ENCODE measurements around the gene ATP1A2.

Gene ATP1A2

DNA sequence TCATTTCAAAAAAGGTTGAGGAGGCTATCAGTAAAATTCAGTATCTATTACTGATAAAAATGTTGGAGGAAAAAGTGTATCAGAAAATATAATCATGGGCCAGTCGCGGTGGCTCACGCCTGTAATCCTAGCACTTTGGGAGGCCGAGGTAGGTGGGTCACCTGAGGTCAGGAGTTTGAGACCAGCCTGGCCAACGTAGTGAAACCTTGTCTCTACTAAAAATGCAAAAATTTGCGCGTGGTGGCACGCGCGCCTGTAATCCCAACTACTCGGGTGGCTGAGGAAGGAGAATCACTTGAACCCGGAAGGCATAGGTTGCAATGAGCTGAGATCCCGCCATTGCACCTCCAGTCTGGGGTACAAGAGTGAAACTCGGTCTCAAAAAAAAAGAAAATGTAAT, 30.5 kb downstream of the ATP1A2 start:
- DNase-seq (ENCODE audit: low read depth), result no peak

- no peak for DNase-seq (ENCODE audit: low read depth)
Observed at GRCh38 chr1:160148121-160148520, 32.6 kb downstream of the ATP1A2 start.

GRCh38 chr1:160149233-160149632, 33.7 kb downstream of the ATP1A2 start:
- no peak for DNase-seq (ENCODE audit: low read depth)

DNA sequence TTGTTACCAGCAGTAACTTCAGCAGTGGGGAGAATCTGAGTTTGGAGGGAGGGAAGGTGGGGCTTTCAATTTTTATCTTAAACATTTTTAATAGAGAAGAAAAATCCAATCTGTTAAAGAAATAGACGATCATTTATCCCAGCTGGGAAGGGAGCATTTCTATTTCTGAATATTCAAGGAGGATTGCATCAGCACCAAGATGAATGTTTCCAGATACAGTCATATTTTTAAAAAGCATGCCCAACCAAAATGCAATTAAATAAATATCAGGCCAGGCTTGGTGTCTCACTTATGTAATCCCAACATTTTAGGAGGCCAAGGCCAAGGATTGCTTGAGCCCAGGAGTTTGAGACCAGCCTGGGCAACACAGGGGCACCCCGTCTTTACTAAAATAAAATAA, 34.2 kb downstream of the ATP1A2 start:
- no peak for DNase-seq (ENCODE audit: low read depth)

GRCh38 chr1:160151303-160151702, 35.7 kb downstream of the ATP1A2 start, which contains the start of gene ATP1A4:
Gene ATP1A4 (plus strand): TSS chr1:160151603. CDS start chr1:160152041, 438 bp downstream.
- DNase-seq (ENCODE audit: low read depth), result no peak

GRCh38 chr1:160154790-160155189, 39.2 kb downstream of the ATP1A2 start:
- DNase-seq (ENCODE audit: low read depth), result no peak

- no peak for DNase-seq (ENCODE audit: low read depth)
Observed at GRCh38 chr1:160156361-160156760, 40.8 kb downstream of the ATP1A2 start.

- no peak for DNase-seq (ENCODE audit: low read depth)
Observed at GRCh38 chr1:160157174-160157573, 41.6 kb downstream of the ATP1A2 start.

GRCh38 chr1:160158031-160158430, 42.5 kb downstream of the ATP1A2 start:
- DNase-seq (ENCODE audit: low read depth), result no peak

DNA sequence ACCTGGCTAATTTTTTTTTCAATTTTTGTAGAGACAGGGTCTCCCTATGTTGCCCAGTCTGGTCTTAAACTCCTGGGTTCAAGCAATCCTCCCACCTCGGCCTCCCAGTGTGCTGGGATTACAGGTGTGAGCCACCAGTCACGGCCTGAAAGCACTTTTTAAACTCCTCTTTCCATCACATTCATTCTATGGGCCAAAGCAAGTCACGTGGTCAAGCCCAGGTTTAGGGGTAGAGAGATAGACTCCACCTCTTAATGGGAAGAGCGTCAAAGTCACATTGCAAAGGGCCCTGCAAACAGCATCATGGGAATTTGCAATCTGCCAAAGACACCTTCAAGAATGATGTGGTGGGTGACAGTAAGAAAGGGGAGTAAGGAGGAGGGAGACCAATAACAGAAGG, 43.0 kb downstream of the ATP1A2 start:
- DNase-seq (ENCODE audit: low read depth), result no peak

GRCh38 chr1:160159846-160160245, 44.3 kb downstream of the ATP1A2 start:
- no peak for DNase-seq (ENCODE audit: low read depth)

GRCh38 chr1:160161965-160162705, 46.6 kb downstream of the ATP1A2 start:
- peak; percentile 35 for DNase-seq (ENCODE audit: low read depth)

GRCh38 chr1:160162931-160163330, 47.4 kb downstream of the ATP1A2 start:
- DNase-seq (ENCODE audit: low read depth), result no peak

- DNase-seq (ENCODE audit: low read depth), result no peak
Observed at GRCh38 chr1:160163615-160164014, 48.1 kb downstream of the ATP1A2 start.

- DNase-seq (ENCODE audit: low read depth), result no peak
Observed at GRCh38 chr1:160164121-160164520, 48.6 kb downstream of the ATP1A2 start.

GRCh38 chr1:160166166-160166868, 50.8 kb downstream of the ATP1A2 start:
- no peak for DNase-seq (ENCODE audit: low read depth)

DNA sequence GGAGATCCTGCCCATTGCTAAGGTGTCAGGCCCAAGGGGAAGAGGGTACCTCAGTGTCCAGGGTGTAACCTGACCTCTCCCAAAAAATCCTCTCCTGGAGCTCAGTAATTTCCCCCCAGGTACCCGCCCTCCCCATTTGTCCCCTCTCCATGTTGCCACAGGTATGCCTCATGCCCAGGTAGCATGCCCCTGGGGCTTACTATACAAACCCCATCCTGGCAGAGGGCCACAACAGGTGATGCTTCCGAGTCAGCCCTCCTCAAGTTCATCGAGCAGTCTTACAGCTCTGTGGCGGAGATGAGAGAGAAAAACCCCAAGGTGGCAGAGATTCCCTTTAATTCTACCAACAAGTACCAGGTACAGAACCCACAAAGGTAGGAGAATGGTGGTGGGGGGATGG, 51.5 kb downstream of the ATP1A2 start:
- DNase-seq (ENCODE audit: low read depth), result no peak

- no peak for DNase-seq (ENCODE audit: low read depth)
Observed at GRCh38 chr1:160167580-160167979, 52.0 kb downstream of the ATP1A2 start.

DNA sequence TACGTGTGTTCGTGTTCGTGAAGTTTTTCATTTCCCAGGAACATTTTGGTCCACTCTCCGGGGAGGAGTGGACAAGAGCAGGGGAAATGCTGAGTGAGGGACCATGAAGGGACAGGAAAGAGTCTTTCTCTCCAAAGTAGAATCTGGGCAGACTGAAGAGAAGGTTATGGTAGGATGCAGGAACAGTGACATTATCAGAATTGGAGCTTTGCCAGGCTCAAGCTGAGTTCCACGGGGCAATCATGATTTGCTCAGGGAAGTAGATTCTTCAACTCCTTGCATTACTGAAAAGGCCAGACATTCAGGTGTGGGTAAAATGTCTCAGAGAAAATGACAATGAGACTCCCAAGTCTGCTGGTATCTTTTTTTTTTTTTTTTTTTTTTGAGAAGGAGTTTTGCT, 52.5 kb downstream of the ATP1A2 start:
- no peak for DNase-seq (ENCODE audit: low read depth)

GRCh38 chr1:160168609-160169369, 53.2 kb downstream of the ATP1A2 start:
- no peak for DNase-seq (ENCODE audit: low read depth)

GRCh38 chr1:160169553-160170399, 54.2 kb downstream of the ATP1A2 start:
- DNase-seq (ENCODE audit: low read depth), result no peak

DNA sequence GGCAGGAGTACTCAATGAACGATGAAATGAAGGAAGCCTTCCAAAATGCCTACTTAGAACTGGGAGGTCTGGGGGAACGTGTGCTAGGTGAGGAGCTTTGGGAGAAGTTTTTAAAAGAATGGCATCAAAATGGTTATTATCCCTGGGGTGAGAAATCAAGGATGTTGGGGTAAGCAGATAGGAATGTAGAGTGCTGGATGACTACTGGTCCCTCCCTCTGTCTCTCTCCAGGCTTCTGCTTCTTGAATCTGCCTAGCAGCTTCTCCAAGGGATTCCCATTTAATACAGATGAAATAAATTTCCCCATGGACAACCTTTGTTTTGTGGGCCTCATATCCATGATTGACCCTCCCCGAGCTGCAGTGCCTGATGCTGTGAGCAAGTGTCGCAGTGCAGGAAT, 55.8 kb downstream of the ATP1A2 start:
- peak; percentile 24 for DNase-seq (ENCODE audit: low read depth)

Data from iris pigment epithelial cell (primary cell).